SJSA1 (cell line): ENCODE data around the gene PIK3C3. TPM values are rescaled to one million over a fixed set of nuclear protein-coding genes. Genes with fewer than 3 reads are reported as not detected.
"Not testable (repeated sequence)": the region's sequence is repeated elsewhere in the genome, so short reads cannot be mapped to it uniquely, and the experiment has no call there.

Source experiments
- DNase-seq, 2 experiments: peaks; one replicate each; pipeline ENCODE4 v3.0.0-alpha.2; 2015 to 2020; ENCODE audit warnings: low spot score in 2 of 2, low read depth in 1 of 2
- H3K27ac ChIP-seq: fragments of 250-450 bp; sonication (Bioruptor Pico); 2 replicates; pipeline ENCODE4 v1.5.1; 2020; ENCODE audit warnings: mild to moderate bottlenecking, moderate library complexity
- H3K27me3 ChIP-seq: fragments of 250-450 bp; sonication (Bioruptor Pico); replicated peaks from 2 replicates; pipeline ENCODE4 v1.5.1; 2020; ENCODE audit warnings: mild to moderate bottlenecking, moderate library complexity
- H3K36me3 ChIP-seq: fragments of 250-450 bp; sonication (Bioruptor Pico); 2 replicates; pipeline ENCODE4 v1.5.1; 2020; ENCODE audit warnings: mild to moderate bottlenecking
- H3K4me1 ChIP-seq: fragments of 250-450 bp; sonication (Bioruptor Pico); replicated peaks from 2 replicates; pipeline ENCODE4 v1.6.1; 2021; ENCODE audit warnings: mild to moderate bottlenecking
- H3K4me3 ChIP-seq: fragments of 250-450 bp; sonication (Bioruptor Pico); 2 replicates; pipeline ENCODE4 v1.5.1; 2020; ENCODE audit warnings: mild to moderate bottlenecking
- H3K9me3 ChIP-seq: fragments of 250-450 bp; sonication (Bioruptor Pico); replicated peaks from 2 replicates; pipeline ENCODE4 v1.5.1; 2020; ENCODE audit warnings: mild to moderate bottlenecking
- total RNA-seq: library from RNA; depleted of rRNA; stranded (reverse); fragments of >200 nt; shearing (Covaris generic); gene quantifications from 2 replicates; pipeline ENCODE4 v1.2.3, GENCODE V29; 2014

Gene PIK3C3
- total RNA-seq, 1 experiment from 2014 or later = 41.5 TPM

- no peak overlapping the region for H3K27ac ChIP-seq
- H3K4me1 ChIP-seq = no peaks in the 10 kb centered on the region
- no peak for DNase-seq
- no peaks in the 10 kb centered on the region for H3K9me3 ChIP-seq
- peaks cover 13% of the 10 kb centered on the region for H3K36me3 ChIP-seq
- H3K4me3 ChIP-seq = no peak overlapping the region
- H3K27me3 ChIP-seq = no peaks in the 10 kb centered on the region
These were observed 19.8 kb downstream of the PIK3C3 start for GRCh38 chr18:41974796-41975201.

DNA sequence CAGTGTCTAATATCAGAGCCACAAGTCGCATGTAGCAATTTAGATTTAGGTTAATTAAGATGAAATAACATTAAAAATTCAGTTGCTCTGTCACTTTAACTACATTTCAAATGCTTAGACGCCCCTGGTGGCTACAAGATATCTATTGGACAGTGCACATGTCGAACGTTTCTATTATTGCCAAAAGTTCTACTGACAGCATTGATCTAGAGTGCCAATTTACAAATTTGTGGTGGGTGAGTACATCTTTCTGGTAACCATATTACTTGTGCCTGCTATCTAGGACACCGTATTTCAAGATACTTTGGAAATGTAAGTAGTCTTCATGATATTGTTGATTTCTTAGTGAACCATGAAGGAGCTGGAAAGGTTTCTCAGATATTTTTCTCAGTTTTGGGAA, 20.2 kb downstream of the PIK3C3 start:
- H3K9me3 ChIP-seq = no peaks in the 10 kb centered on the region
- H3K4me3 ChIP-seq = no peak overlapping the region
- H3K36me3 ChIP-seq = peaks cover 8% of the 10 kb centered on the region
- no peak overlapping the region for H3K27ac ChIP-seq
- no peaks in the 10 kb centered on the region for H3K27me3 ChIP-seq
- DNase-seq = no peak
- no peaks in the 10 kb centered on the region for H3K4me1 ChIP-seq

GRCh38 chr18:41977233-41977632, 22.2 kb downstream of the PIK3C3 start:
- Histone ChIP-seq H3K36me3 (no peaks in the 10 kb centered on the region), H3K4me1 (no peaks in the 10 kb centered on the region), H3K27ac (no peak overlapping the region), H3K27me3 (no peaks in the 10 kb centered on the region), H3K9me3 (no peaks in the 10 kb centered on the region), H3K4me3 (no peak overlapping the region)
- DNase-seq = no peak

DNA sequence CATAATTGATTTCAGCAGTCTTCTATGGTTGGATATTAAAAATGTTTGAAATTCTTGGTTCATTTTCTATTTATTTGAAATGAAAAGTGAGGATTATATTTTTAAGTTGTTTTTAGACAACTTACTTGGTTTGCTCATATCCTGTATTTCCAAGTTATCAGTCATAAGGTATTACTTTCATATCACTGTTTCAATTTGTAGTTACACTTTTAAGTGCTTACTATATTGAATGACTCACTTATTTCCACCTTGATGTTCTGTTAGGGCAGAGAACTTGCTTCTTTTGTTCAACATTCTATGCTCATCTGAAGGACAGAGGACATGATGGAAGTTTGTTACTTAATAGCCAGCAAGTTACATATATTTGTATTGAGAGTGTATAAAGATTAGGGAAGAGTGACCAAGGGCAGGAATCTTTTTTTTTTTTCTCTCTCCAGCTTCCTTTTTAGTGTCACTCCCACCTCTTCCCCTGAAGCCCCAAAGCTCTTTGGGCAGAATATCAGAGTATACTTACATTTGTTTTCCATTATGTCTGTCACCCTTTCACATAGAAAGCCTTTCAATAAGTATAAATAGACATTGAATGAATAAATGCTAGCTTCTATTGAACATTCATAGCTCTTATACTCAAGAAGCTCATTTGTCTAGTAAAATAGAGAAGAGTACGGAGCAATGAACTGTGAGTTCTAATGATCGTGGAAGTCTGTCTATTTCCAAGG, 28.1 kb downstream of the PIK3C3 start:
- Histone ChIP-seq H3K4me1 (no peaks in the 10 kb centered on the region), H3K27me3 (no peaks in the 10 kb centered on the region), H3K4me3 (no peak overlapping the region), H3K27ac (no peak overlapping the region), H3K36me3 (peaks cover 3% of the 10 kb centered on the region), H3K9me3 (no peaks in the 10 kb centered on the region)
- DNase-seq = no peak

GRCh38 chr18:41985914-41986313, 30.9 kb downstream of the PIK3C3 start:
- DNase-seq = no peak
- Histone ChIP-seq H3K36me3 (peaks cover 8% of the 10 kb centered on the region), H3K27me3 (no peaks in the 10 kb centered on the region), H3K4me3 (no peak overlapping the region), H3K9me3 (no peaks in the 10 kb centered on the region), H3K27ac (no peak overlapping the region), H3K4me1 (no peaks in the 10 kb centered on the region)

- DNase-seq = no peak
- no peak overlapping the region for H3K4me3 ChIP-seq
- peaks cover 10% of the 10 kb centered on the region for H3K36me3 ChIP-seq
- no peaks in the 10 kb centered on the region for H3K27me3 ChIP-seq
- H3K9me3 ChIP-seq = no peaks in the 10 kb centered on the region
- H3K27ac ChIP-seq = no peak overlapping the region
- H3K4me1 ChIP-seq = no peaks in the 10 kb centered on the region
These were observed 34.5 kb downstream of the PIK3C3 start for GRCh38 chr18:41989508-41989907.

GRCh38 chr18:41992066-41992465, 37.0 kb downstream of the PIK3C3 start:
- H3K36me3 ChIP-seq = peaks cover 14% of the 10 kb centered on the region; the same call in 1 of the 2 replicates

DNA sequence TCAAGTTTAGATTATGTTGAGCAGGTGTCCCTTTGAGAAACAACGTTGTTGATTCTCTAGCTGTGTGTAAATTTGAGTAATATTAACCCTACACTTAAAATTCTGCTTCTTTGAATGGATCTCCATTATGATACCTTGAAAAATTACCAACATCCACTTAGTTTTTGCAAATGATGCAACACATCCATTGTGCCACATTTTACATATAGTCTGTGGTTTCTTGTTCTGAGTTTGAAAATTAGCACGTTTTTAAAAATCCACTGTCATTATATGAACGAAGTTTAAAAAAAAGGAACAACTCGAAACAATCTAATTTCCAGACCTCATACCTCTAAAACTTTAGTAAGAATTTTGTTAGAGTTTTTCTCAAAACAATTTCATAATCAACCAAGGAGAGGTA, 37.7 kb downstream of the PIK3C3 start:
- Histone ChIP-seq H3K9me3 (no peaks in the 10 kb centered on the region), H3K36me3 (peaks cover 16% of the 10 kb centered on the region; the same call in 1 of the 2 replicates), H3K4me1 (no peaks in the 10 kb centered on the region), H3K27me3 (no peaks in the 10 kb centered on the region), H3K4me3 (no peak overlapping the region), H3K27ac (no peak overlapping the region)
- DNase-seq = no peak

More at GRCh38 chr18:41992066-41992465, 37.0 kb downstream of the PIK3C3 start:
- H3K27ac ChIP-seq = no peak overlapping the region
- no peak overlapping the region for H3K4me3 ChIP-seq
- no peak for DNase-seq
- no peaks in the 10 kb centered on the region for H3K27me3 ChIP-seq
- no peaks in the 10 kb centered on the region for H3K4me1 ChIP-seq
- no peaks in the 10 kb centered on the region for H3K9me3 ChIP-seq

GRCh38 chr18:41993151-41993550, 38.1 kb downstream of the PIK3C3 start:
- Histone ChIP-seq H3K4me1 (no peaks in the 10 kb centered on the region), H3K36me3 (peaks cover 12% of the 10 kb centered on the region; the same call in 1 of the 2 replicates), H3K4me3 (no peak overlapping the region), H3K27me3 (no peaks in the 10 kb centered on the region), H3K9me3 (no peaks in the 10 kb centered on the region), H3K27ac (no peak overlapping the region)
- DNase-seq = no peak

GRCh38 chr18:41996020-41996419, 41.0 kb downstream of the PIK3C3 start:
- Histone ChIP-seq H3K9me3 (no peaks in the 10 kb centered on the region), H3K27ac (no peak overlapping the region), H3K27me3 (no peaks in the 10 kb centered on the region), H3K36me3 (peaks cover 16% of the 10 kb centered on the region; the same call in 1 of the 2 replicates), H3K4me1 (no peaks in the 10 kb centered on the region), H3K4me3 (no peak overlapping the region)
- no peak for DNase-seq

DNA sequence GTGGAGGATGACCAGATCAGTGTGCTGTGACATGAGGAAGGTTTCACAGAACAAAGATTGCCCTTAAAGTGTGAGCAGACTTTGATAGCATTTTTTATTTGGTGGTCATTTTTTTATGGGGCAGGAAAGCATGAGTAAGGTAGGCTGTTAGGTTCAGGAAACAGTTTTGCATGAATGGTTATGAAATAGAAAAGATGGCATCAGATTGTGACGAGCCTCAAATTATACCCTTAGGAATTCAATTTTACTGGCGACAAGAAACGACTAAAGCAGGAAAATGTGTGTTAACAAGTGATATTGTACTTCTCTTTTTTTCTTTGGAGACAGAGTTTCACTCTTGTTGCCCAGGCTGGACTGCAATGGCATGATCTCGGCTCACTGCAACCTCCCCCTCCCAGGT, 44.7 kb downstream of the PIK3C3 start:
- DNase-seq = no peak
- H3K4me1 ChIP-seq = no peaks in the 10 kb centered on the region
- H3K36me3 ChIP-seq = peaks cover 20% of the 10 kb centered on the region
- H3K9me3 ChIP-seq = no peaks in the 10 kb centered on the region
- H3K27me3 ChIP-seq = no peaks in the 10 kb centered on the region
- no peak overlapping the region for H3K4me3 ChIP-seq
- H3K27ac ChIP-seq = no peak overlapping the region

- Histone ChIP-seq H3K9me3 (no peaks in the 10 kb centered on the region), H3K27ac (no peak overlapping the region), H3K4me1 (no peaks in the 10 kb centered on the region), H3K4me3 (no peak overlapping the region), H3K27me3 (no peaks in the 10 kb centered on the region), H3K36me3 (peaks cover 25% of the 10 kb centered on the region)
- no peak for DNase-seq
These were observed 46.8 kb downstream of the PIK3C3 start for GRCh38 chr18:42001801-42002200.

GRCh38 chr18:42004653-42005052, 49.6 kb downstream of the PIK3C3 start:
- no peak overlapping the region for H3K27ac ChIP-seq
- H3K4me1 ChIP-seq = no peaks in the 10 kb centered on the region
- no peak for DNase-seq
- peaks cover 18% of the 10 kb centered on the region for H3K36me3 ChIP-seq
- H3K4me3 ChIP-seq = no peak overlapping the region
- no peaks in the 10 kb centered on the region for H3K27me3 ChIP-seq
- no peaks in the 10 kb centered on the region for H3K9me3 ChIP-seq

GRCh38 chr18:42005782-42006181, 50.7 kb downstream of the PIK3C3 start:
- Histone ChIP-seq H3K36me3 (peaks cover 20% of the 10 kb centered on the region), H3K9me3 (no peaks in the 10 kb centered on the region), H3K4me3 (no peak overlapping the region), H3K27me3 (no peaks in the 10 kb centered on the region), H3K4me1 (no peaks in the 10 kb centered on the region), H3K27ac (no peak overlapping the region)
- DNase-seq = no peak

GRCh38 chr18:42009457-42009856, 54.4 kb downstream of the PIK3C3 start:
- not testable (repeated sequence) for H3K27ac ChIP-seq, H3K4me3 ChIP-seq, DNase-seq, H3K27me3 ChIP-seq, H3K9me3 ChIP-seq, H3K4me1 ChIP-seq
- H3K36me3 ChIP-seq = peaks cover 21% of the 10 kb centered on the region
